Left cardiac atrium (tissue), 4 donors: ENCODE measurements around the gene CLDN5. TPM values are rescaled to one million over a fixed set of nuclear protein-coding genes. Genes with fewer than 3 reads are reported as not detected.
"Not testable (repeated sequence)": the region's sequence is repeated elsewhere in the genome, so short reads cannot be mapped to it uniquely, and the experiment has no call there.

Experiments used
- ATAC-seq, 2 donors: fragments of 200-7000 bp; cut with Tn5 transposase; one replicate each; pipeline ENCODE4 v1.9.1; 2020; ENCODE audit warnings: mild to moderate bottlenecking in 2 of 2, moderate library complexity in 2 of 2
- DNase-seq: peaks from one replicate; pipeline ENCODE4 v3.0.0-alpha.2; 2020
- intact Hi-C, 2 donors: fragments of 100-400 bp; cut with DNase I; formaldehyde crosslinking; loops; one replicate each; pipeline versions ENCODE4 v1.14.1 to v1.15.1; 2022 to 2023
- total RNA-seq, 2 donors: library from RNA; stranded (reverse); fragmentation: NEBNext Ultra II Directional; extraction: Animal tissue kit (Norgen Biotek cat#: 25700); gene quantifications; one replicate each; pipeline ENCODE4 v1.2.1, GENCODE V29; 2021
- donor health status: DM: no; HTN: yes; CAD: no.
- donor health status: DM: no; HTN: yes; CAD: no; lungs with severe emphysema.
- donor health status: DM: yes; HTN: yes; CAD: no.
- donor health status: Dilated cardiomyopathy.

Gene CLDN5
- total RNA-seq, 2 donors from 2014 or later = 23.3 to 42.1 TPM

DNA sequence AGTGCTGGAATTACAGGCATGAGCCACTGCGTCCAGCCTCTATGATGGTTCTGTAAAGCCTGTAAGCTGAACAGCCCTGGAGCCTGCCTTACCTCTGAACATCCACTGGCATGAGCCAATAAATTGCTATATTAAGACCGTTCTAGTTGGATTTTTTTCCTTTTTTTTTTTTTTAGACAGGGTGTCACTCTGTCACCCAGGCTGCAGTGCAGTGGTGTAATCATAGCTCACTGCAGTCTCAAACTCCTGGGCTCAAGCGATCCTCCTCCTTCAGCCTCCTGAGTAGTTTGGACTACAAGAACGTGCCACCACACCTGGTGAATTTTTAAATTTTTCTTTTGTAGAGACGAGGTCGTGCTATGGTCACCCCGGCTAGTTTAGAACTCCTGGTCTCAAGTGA, 26.2 kb upstream of the CLDN5 start:
- DNase-seq = no peak
- intact Hi-C loops = no loop called here
- ATAC-seq = no peak

DNA sequence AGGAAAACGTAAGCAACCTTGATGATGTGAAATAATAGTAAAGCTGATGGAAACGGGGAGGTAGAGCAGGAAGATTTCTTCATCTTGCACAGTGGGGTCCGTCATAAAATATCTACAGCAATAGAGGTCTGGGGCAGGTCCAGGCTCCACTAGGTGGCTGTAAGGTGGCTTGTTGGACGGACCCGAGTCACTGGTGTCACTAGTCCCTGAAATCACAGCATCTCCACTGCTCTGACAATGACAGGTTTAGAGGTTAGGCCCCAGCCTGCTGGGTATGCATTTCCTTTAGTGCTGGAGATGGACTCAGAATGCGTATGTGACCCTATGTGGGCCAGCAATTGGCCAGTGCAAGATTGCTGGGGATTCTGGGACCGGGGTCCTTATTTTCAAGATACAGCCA, 25.2 kb upstream of the CLDN5 start:
- DNase-seq = no peak
- intact Hi-C loops = no loop called here
- no peak for ATAC-seq

DNA sequence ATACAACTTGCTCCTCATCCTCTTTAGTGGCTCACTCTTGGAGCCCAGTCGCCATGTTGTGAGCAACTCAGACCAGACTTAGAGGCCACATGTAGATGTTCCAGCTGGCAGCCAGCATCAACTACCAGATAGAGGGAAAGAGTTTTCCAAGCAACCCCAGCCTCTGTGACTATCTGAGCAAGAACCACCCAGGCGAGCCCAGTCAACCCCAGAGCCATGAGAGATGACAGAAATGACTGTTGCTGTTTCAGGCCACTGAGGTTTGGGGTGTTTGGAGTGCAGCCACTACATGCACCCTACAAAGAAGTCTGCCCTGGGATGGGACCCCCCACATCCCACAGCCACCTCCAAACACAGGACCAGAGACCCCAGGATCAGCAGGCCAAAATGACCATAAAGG, 24.8 kb upstream of the CLDN5 start:
- intact Hi-C loops = no loop called here
- ATAC-seq = no peak
- DNase-seq = no peak

DNA sequence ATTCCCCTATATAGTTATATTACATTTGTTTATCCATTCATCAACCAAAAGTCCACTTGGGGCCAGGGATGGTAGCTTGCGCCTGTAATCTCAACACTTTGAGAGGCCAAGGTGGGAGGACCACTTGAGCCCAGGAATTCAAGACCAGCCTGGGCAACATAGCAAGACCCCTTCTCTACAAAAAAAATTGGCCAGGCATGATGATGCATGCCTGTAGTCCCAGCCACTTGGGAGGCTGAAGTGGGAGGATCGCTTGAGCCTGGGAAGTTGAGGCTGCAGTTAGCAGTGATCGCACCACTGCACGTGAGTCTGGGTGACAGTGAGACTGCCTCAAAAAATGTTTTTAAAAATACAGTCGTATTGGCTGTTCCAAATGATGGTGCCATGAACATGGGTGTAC, 24.2 kb upstream of the CLDN5 start:
- intact Hi-C loops, ATAC-seq, DNase-seq: not testable (repeated sequence)

DNA sequence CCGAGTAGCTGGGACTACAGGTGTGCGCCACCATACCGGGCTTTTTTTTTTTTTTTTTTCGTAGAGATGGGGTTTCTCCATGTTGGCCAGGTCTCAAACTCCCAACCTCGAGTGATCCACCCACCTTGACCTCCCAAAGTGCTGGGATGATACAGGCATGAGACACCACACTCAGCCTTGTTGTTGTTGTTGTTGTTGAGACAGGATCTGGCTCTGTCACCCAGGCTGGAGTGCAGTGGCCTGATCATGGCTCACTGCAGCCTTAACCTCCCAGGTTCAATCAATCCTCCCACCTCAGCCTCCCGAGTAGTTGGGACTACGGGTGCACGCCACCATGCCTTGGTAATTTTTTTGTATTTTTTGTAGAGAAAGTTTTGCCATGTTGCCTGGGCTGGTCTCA, 23.4 kb upstream of the CLDN5 start:
- no peak for DNase-seq
- intact Hi-C loops = no loop called here
- ATAC-seq = no peak

DNA sequence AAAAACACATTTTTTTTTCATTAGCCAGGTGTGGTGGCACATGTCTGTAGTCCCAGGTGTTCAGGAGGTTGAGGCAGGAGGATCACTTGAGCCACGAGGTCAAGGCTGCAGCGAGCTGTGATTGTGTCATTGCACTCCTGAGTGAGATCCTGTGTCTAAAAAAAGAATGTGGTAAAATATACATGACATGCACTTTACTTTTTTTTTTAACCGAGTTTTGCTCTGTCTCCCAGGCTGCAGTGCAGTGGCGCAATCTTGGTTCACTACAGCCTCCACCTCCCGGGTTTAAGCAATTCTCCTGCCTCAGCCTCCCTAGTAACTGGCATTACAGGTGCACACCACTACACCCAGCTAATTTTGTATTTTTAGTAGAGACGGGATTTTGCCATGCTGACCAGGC, 22.5 kb upstream of the CLDN5 start:
- intact Hi-C loops = no loop called here
- ATAC-seq = no peak

DNA sequence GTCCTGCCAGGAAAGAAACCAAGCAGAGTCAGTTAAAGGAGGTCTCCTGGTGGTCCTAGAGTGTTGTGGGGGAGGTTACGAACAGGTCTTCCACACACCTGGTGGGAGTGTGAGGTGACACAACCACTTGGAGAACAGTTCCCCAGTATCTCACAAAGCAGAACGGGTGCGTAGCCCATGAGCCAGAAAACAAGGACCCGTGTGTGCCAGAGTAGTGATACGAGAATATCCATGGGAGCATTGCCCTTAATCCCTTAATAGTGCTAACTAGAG, 21.7 kb upstream of the CLDN5 start:
- intact Hi-C loops = no loop called here

More for the DNA sequence above, 22.5 kb upstream of the CLDN5 start:
- no peak for DNase-seq

DNA sequence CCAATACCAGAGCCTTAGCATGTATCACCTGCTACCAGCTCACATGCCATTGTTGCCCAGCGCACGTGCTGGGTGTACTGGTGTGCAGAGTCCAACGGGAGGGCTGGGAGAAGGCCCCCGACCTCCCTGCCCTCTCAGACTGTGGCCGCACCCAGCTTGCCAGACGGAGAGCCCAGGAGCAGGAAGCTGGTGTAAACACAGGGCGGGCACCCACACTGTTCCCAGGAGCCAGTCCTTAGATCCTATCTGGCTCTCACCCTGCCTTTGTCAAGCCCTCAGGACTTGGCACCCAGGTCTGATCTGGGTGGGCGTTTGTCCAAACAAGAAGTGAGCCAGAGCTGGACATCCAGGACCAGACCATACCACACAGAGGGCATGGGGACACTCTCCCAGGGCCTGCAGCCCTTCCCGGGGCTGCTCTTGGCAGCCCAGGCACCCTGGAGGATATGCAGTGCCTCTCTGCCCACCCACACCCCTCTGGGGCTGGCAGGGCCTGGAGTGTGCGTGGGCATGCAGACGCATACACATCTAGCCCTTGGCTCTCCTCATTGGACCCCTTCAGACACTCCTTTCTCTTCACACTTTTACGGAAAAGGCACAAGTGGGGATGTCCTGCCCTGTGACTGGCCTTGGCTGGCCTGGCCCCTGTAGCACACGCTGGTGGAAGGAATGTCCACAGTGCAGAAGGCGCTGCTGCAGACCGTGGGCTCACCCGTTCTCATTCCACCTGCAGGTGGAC, 19.9 kb upstream of the CLDN5 start:
- DNase-seq (no peak), ATAC-seq (peak in 1 of 2 donors; percentile 24)
- intact Hi-C loops = no loop called here

More for the DNA sequence above, 21.7 kb upstream of the CLDN5 start:
- no peak for ATAC-seq
- DNase-seq = no peak

DNA sequence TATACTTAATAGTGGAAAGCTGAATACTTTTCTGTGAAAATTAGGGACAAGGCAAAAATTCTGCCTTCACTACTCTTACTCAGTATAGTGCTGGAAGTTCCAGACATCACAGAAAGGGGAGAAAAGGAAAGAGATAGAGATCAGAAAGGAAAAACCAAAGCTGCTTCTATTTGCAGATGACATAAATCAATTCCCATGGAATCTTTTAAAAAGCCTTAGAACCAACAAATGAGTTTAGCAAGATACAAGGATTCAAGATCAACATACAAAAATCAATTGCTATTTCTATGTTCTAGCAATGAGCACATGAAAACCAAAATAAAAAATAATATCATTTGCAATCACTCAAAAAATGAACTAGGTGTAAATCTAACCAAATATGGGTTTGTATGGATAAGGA, 16.2 kb upstream of the CLDN5 start:
- intact Hi-C loops = no loop called here
- DNase-seq (no peak), ATAC-seq (no peak)

DNA sequence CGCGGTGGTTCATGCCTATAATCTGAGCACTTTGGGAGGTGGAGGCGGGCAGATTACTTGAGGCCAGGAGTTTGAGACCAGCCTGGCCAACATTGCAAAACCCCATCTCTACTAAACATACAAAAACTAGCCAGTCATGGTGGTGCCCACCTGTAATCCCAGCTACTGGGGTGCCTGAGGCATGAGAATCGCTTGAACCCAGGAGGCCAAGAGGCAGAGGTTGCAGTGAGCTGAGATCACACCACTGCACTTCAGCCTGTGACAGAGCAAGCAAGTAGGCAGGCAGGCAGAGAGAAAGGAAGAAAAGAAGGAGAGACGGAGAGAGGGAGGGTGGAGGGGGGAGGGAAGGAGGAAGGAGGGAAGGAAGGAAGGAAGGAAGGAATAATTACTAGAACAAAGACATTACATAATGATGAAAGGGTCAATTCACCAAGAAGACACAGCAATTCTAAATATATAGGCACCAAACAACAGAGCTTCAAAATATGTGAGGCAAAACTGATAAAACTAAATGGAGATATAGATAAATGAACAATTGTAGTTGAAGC, 13.8 kb upstream of the CLDN5 start:
- intact Hi-C loops = no loop called here
- DNase-seq (no peak), ATAC-seq (no peak)

DNA sequence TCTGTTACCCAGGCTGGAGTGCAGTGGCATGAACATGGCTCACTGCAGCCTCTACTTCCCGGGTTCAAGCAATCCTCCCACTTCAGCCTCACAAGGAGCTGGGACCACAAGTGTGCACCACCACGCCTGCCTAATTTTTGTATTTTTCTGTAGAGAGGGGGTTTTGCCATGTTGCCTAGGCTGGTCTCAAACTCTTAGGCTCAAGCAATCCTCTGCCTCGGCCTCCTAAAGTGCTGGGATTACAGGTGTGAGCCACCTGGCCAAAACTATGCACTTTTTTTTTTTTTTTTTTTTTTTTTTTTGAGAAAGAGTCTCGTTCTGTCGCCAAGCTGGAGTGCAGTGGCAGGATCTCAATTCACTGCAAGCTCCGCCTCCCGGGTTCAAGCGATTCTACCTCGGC, 12.4 kb upstream of the CLDN5 start:
- no peak for DNase-seq
- intact Hi-C loops = no loop called here

DNA sequence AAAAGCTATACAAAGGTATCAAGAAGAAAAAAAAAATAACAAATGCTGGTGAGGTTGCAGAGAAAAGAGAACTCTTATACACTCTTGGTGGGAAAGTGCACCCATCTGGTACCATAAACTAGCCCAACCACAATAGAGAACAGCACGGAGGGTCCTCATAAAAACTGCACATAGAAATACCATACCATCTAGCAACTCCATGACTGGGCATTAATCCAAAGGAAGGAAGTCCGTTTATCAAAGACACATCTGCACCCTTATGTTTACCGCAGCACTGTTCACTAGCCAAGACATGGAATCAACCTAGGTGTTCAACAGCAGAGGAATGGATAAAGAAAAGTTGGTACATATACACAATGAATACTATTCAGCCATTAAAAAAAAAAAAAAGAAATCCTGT, 10.8 kb upstream of the CLDN5 start:
- intact Hi-C loops = no loop called here
- DNase-seq (no peak), ATAC-seq (no peak)

More for the DNA sequence above, 12.4 kb upstream of the CLDN5 start:
- no peak for ATAC-seq

DNA sequence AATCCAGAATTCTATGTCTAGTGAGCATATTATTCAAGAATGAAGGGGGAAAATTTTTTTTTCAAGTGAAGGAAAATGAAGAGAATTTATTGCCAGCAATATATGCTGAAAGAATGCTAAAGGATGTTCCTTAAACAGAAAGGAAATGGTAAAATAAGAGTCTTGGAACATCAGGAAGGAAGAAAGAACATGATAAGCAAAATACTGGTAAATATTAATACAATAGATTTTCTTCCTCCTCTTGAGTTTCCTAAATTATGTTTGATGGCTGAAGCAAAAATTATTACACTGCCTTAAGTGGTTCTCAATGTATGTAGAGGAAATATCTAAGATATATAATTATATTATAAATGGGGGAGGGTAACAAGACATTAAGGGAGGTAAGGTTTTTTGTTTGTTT, 9.6 kb upstream of the CLDN5 start:
- intact Hi-C loops = no loop called here
- ATAC-seq (no peak), DNase-seq (no peak)

DNA sequence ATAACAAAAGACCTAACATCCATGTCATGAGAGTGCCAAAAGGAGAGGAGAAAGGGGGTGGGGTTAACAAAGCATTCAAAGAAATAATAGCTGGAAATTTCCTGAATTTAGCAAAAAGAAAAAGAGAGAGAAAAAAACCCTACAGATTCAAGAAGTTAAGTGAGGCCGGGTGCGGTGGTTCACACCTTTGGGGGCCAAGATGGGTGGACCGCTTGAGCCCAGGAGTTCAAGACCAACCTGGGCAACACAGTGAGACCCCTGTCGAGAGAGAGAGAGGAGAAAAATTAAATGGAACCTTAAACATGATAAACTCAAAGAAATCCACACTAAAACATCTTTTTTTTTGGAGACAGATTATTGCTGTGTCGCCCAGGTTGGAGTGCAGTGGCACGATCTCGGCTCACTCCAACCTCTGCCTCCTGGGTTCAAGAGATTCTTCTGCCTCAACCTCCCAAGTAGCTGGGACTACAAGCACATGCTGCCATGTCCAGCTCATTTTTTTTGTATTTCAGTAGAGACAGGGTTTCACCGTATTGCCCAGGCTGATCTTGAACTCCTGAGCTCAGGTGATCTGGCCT, 8.9 kb upstream of the CLDN5 start:
- no peak for ATAC-seq
- no peak for DNase-seq
- intact Hi-C loops = no loop called here

DNA sequence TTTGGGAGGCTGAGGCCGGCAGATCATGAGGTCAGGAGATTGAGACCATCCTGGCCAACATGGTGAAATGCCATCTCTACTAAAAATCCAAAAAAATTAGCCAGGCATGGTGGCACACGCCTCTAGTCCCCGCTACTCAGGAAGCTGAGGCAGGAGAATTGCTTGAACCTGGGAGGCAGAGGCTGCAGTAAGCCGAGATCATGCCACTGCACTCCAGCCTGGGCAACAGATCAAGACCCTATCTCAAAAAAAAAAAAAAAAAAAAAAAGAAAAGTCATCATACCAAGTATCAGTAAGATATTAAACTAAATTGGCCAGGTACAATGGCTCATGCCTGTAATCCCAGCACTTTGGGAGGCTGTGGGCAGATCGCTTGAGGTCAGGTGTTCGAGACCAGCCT, 7.1 kb upstream of the CLDN5 start:
- ATAC-seq = not testable (repeated sequence)

DNA sequence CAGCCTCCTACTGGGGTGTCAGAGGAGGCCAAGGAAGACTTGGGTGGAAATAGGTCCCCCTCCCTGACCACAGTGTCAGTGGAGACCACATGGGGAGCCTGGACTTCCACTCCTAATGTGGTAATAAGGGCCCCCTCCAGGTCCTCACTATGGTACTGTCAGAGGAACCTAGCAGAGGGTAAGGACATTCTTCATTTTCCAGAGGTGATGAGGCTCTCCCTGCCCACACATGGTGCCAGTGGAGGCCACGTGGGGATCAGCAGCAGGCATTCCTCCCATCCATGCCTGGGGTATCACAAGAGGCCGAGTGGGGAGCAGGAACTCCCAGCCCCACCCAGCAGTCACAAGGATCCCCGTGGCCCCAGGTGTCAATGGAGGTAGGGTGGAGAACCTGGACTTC, 6.5 kb upstream of the CLDN5 start:
- intact Hi-C loops = no loop called here
- no peak for DNase-seq
- ATAC-seq = no peak

More for the DNA sequence above, 7.1 kb upstream of the CLDN5 start:
- intact Hi-C loops, DNase-seq: not testable (repeated sequence)

DNA sequence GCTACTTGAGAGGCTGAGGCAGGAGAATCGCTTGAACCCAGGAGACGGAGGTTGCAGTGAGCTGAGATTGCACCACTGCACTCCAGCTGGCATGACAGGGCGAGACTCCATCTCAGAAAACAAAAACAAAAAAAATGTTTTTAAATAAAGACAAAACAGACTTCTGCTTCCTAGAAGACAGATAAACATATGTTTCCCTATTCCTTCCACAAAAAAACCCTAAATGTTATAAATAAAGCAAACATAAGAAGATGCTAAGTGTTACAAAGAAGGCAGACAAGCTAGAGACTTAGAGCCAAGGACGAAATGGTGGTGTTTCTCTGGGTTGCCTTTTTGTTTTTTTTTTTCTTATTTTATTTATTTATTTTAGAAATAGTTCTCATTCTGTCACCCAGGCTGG, 5.6 kb upstream of the CLDN5 start:
- ATAC-seq (no peak), DNase-seq (no peak)
- intact Hi-C loops = loop anchor here (10.0 kb wide), 2 partner anchors 45 to 95 kb away; no protein-coding TSS in a partner anchor

DNA sequence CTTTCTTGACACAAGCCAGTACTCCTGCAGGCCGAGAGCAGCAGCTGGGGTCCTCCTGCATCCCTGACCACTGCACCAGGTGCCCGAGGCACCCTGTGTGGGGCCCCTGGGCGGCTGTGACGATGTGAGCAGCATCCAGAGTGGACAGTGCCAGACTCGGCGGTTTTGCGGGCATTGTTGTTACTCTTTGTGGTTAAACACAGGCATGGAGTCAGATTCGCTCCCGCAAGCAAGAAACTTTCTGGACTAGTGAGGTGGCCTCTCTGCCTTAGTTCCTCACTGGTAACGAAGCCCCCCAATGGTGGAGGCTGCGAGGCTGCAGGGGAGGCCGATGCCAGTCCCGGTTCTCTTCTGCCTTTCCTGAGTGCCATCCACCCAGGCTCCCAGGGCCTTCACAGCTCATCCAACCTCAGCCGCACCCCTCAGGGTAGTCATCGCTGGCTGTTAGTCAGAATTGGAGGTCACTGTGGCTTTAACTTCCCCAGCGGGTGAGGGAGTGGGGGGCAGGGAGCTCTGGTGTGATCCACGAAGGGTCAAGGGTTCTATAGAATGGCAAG, 3.7 kb upstream of the CLDN5 start:
- intact Hi-C loops = loop anchor here (10.0 kb wide), 2 partner anchors 47 to 97 kb away; no protein-coding TSS in a partner anchor
- DNase-seq (no peak), ATAC-seq (no peak)

DNA sequence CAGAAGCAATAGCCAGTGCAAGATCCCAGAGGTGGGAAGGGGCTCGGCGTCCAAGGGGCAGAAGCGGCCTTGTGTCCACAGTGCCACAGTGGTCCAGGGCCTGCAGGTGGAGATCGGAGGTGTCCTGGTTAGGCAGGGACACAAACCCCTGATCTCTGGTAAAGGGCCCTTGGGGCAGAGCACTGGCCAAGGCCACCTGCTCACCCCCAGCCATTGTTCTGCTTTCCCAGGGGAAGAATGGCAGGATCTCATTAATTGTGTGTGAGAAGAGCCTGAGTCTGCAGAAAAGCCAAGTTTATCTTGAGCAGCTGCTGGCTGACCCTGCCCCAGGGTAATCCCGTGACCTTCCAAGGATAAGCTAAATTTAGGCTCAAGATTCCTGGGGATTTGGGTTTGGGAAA, 3.1 kb upstream of the CLDN5 start:
- ATAC-seq (no peak), DNase-seq (no peak)
- intact Hi-C loops = loop anchor here (10.0 kb wide), 2 partner anchors 47 to 97 kb away; no protein-coding TSS in a partner anchor

DNA sequence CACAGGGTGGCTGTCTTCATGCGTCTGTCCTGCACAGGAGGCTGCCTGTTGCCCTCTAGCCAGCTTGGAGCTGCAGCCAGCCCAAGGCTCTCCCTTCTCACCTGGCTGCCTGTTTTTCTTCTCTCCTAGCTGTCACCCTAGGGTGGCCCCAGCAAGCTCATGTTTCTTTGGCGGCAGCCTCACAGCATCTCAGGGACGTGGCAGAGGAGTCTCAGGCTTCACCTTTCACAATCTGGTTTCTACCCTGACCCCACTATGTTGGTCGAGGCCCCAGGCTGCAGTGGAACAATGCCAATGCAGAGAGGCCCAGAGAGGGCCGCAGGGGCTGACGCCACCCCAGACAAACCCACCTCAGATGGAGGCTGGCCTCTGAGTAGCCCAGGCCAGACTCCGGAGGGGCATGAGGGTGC, 2.5 kb upstream of the CLDN5 start:
- DNase-seq (no peak), ATAC-seq (no peak)
- intact Hi-C loops = loop anchor here (10.0 kb wide), 2 partner anchors 48 to 98 kb away; no protein-coding TSS in a partner anchor
